ENCODE measurements around the gene PIK3R4.

Gene PIK3R4

GRCh38 chr3:130739848-130740247 lies 6.8 kb downstream of the PIK3R4 start:
- DNase-seq = no peak

- DNase-seq = no peak
These were observed 8.4 kb downstream of the PIK3R4 start for GRCh38 chr3:130738241-130738640.

DNA sequence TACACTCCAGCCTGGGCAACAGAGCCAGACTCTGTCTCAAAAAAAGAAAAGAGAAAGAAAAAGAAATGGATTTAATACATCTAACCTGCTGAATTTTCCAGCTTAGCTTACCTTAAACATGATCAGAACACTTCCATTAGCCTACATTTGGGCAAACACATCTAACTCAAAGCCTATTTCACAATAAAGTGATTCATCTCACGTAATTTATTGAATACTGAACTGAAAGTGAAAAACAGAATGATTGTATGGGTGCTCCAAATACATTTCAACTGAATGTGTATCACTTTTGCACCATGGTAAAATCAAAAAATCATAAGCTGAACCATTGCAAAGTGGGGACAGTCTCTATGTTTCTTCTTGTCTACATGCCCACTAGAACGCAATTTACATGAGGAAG lies 9.0 kb downstream of the PIK3R4 start:
- DNase-seq = no peak

DNA sequence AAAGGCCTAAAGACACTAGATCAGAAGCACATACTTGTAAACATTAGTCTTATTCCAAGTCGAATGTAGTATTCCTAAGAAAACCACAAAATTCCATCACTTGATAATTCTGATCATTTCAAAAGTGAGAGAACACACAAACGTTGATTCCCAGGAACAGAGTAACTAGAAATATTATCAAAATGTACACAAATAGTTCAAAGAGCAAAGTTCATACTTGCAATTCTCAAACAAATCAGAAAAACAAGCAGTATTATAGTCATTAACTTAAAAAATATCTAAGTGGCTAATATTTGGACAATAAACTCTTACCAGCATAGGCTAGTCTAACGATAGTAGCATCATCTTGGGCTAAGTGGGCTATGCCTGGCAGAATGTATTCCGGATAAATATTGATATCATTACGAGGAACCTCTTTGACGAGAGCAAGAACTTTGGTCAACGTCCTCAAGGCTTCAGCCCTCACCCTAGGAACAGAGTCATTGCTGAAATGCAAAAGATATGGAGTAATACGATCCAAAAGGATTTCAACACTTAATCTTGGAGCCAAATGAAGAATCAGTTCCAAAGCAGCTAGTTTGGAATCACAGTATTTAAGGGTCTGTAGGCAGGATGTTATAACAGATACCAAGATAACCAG lies 13.3 kb downstream of the PIK3R4 start:
- no peak for DNase-seq

DNA sequence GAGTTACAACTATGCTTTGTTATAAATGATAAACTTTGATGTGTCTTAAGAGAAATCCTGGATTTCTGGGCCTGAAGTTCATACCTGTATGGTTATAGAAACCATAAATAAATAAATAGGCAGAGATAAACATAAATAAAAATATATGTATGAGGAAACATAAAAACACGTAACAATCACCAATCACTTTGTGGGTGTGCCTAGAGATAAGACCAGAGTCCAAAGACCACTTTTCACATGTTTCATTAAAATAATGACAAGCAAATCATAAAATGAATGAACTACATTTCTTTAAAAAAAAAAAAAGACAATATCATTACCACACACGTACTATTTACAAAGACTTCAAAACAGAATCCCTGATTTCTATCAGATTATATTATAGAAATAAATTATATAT lies 14.1 kb downstream of the PIK3R4 start:
- DNase-seq = no peak

- no peak for DNase-seq
These were observed 14.8 kb downstream of the PIK3R4 start for GRCh38 chr3:130731817-130732216.

- DNase-seq = peak; percentile 14
These were observed 17.5 kb downstream of the PIK3R4 start for GRCh38 chr3:130729154-130729553.

DNA sequence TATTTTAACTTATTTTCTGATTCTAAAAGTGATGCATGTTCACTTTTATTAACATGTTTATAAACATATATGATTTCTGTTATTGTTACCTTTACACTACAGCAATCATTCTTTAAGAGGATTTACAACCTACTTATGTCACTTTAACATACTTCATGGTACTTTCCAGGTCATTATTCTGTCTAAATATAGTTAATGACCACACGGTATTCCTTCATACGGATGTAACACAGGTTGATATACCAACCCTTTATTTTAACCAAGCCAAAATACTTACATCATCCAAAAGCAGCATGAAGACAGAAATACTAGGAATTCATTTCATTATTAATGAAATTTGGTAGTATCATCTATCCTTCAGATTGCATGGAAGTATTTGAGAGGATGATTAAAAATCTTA lies 18.6 kb downstream of the PIK3R4 start:
- no peak for DNase-seq

- DNase-seq = no peak
These were observed 20.9 kb downstream of the PIK3R4 start for GRCh38 chr3:130725746-130726145.

- no peak for DNase-seq
These were observed 31.0 kb downstream of the PIK3R4 start for GRCh38 chr3:130715616-130716015.

- DNase-seq = no peak
These were observed 33.8 kb downstream of the PIK3R4 start for GRCh38 chr3:130712718-130713423.

DNA sequence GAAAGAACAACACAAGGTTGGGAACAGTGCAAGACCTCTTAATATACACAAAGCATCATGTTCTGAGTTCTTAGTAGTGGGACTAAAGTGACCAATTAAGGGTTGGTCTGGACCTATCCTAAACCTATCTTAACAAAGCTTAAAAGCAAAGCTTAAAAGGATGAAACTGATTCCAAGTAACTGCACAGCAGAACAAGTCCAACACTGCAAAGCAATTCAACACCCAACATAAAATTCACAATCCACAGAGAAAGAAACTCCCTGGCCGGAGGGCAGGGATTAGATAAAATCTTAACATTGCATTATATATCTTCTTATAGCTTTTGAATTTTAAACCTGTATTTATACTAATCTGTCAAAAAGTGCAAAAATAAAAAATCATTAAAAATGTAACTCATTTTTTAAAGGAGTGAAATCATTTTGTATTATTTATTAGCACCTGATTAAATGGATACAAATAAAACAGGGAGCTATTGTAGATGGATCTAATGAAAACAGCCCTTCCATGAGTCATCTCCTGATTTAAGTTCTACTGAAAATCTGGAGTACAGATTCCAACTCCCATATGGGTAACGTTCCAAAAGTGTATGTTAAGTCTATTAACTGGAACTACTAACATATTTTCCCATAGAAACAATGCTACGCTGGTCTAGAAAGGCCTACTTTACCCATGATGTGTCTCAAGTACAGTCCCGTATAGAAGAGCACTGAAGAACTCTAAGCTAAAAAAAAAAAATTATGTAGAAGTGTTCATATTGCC lies 34.9 kb downstream of the PIK3R4 start:
- DNase-seq = no peak

DNA sequence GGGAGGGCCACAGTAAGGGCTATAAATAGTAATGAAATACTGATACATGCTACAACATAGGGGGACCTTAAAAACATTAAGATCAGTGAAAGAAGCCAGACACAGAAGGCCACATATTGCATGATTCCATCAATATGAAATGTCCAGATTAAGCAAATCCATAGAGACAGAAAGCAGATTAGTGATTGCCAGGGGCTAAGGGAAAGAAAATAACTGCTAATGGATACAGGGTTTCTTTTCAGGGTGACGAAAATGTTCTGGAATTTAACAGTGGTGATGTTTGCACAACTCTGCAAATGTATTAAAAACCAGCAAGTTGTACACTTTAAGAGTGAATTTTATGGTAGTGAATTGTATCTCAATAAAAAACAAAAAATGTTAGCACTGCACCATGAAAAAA lies 37.0 kb downstream of the PIK3R4 start:
- DNase-seq = no peak

DNA sequence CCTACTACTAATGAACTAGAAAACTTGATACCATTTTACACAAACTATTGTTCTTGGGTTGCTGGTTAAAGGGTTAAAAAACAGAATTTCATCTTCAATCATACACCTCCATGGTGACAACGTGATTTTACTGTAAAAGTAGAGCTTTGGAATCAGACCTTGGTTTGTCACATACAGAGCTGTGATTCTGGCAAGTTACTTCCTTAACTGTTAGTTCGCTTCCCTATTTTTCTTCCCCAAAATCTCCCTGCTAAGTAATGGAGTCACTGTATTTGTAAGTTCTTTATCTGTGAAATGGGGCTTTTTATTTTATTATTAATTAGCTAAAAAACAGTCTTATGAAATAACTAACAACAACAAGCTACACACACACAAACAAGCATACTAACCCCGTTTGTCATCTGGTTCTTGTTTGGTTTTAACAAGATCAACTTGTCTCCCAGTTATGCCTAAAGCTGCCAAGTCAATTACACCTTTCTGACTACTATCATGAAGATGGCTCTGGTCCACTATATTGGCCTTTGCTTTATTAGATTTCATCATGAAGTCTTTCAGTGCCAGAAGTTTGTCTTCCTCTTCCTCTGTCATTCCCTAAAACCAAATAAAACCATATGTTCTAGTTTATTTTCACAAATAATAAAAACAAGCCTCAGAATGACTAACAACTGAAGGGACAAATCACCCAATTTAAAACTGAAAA lies 38.6 kb downstream of the PIK3R4 start:
- no peak for DNase-seq

DNA sequence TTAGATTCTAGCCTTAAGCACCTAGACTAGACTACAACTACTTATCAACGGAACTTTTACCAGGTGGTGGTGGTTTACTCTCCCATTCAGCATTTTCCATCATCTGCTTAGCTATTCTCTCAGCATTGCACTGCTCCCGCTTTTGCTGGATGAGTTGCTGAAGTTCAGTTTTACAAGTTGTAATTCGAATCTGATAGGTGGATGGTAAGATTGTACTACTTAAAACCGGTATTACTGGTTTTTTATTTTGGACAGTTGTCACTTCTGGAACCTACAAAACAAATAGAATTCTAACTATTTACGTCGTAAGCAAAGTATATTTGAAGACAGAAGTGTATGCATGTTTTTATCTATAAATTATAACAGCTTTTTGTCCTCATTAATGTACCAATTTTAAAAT lies 41.1 kb downstream of the PIK3R4 start:
- no peak for DNase-seq

GRCh38 chr3:130702985-130703384 lies 43.6 kb downstream of the PIK3R4 start:
- no peak for DNase-seq

DNA sequence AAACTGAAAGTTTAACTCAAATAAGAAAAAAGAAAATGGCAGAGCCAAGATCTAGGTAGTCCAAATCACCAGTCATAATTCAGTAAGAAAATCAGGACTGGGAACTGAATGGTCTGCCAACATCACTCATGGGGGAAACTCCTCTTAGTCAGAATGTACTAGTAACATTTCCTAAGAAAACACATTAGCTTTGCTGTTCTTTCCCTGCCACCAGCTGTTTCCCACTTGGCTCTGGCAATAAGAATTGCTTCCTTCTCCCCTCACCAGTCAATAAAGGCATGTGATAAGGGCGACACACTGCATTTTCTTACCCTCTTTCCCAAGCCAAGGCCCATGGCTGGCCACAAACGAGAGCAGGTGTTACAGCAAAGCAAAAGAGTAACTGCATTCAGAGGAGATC lies 46.1 kb downstream of the PIK3R4 start:
- no peak for DNase-seq

GRCh38 chr3:130699765-130700164 lies 46.9 kb downstream of the PIK3R4 start:
- peak; percentile 16 for DNase-seq

DNA sequence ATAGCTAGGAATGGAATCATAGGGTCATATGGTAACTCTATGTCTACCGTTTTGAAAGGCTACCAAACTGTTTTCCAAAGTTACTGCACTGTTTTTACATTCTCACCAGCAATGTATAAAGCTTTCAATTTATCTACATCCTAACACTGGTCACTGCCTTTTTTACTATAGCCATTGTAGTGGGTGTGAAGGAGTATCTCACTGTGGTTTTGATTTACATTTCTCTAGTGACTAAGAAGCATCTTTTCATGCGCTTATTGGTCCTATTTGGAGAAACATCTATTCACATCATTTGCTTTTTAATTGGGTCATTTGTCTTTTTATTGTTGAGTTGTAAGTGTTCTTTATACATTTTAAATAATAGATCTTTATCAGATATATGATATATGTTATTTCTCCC lies 53.3 kb downstream of the PIK3R4 start:
- no peak for DNase-seq

GRCh38 chr3:130692455-130692854 lies 54.2 kb downstream of the PIK3R4 start:
- DNase-seq = no peak

DNA sequence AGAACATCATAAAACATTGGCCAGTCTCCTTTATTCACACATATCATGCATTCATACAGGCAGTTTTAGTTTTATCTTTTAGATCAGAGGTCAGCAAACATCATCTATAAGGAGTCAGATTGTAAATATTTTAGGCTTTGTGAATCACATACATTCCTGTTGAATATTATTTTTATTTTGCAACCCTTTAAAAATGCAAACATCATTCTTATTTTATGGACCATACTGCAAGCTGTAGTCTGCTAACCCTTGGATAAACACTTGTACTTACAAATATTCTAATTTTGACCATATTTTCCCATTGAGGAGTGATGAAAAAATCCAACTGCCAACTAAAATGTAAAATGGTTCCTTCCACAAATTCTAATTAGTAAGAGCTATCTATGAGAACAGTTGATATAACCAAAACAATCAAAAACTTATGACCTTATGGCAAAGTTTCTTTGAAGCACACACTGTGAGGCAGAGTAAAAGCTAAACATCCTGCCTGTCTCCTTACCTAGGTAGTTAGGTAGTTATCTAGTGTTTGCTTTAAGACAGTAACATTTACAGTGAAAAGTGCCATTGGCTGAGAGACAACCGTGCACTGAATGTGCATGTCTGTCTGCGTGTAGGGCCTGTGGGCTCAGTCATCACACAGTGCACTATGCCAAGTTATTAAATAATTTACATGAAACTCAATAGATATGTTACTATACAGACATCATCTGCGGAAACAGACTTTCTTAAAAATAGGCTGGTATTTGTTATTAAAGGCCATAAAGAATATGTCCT lies 57.7 kb downstream of the PIK3R4 start:
- DNase-seq = no peak

DNA sequence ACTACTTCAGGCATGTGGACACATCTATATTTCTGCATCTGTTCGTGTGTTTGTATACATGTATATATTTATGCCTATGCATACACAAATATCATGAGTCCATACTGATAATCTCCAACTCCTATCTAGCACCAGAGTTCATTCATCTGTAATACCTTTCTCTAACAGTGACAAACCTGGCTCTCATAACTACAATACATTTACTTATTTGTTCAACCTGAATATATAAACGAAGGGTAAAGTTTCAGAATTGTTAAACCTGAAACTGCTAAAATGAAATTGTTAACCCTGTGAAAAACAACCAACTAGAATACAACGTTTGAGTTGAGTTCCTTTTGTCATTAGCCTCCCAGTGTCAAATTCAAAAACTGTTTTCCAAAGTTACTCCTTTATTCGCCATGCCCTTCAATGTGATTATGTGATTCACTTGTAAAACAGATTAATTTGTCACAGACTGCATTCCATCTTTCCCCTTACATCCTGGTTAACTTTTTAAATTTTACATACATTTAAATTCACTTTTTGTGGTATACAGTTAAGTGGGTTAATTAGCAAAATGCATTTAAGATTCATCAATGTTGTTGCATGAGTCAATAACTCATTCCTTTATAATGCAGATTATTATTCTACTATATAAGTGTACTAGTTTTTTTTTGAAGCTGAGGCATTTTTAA lies 58.5 kb downstream of the PIK3R4 start:
- no peak for DNase-seq

All from COR-L47 (cell line).